ENCODE data around the gene ACTN2.

ACTN2 gene

DNA sequence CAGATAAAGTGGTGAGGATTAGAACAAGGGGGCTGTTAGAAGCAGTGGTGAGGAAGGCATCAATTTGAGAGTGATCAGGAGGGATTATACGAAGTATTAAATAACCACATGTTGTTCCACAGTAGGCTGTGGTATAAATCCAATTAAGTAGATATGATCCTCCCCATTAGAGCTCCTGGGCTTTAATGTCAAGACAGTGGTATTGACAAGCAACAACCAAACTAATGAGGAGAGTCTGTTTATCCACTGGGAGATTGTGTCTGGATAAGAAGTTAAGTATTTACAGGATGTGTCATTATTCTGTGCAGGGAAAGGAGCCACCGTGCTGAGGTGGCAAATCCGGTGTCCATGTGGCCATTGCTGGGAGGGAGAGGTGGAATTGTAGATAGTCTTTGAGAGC is 5.8 kb downstream of the ACTN2 start:
- no peak for DNase-seq

DNA sequence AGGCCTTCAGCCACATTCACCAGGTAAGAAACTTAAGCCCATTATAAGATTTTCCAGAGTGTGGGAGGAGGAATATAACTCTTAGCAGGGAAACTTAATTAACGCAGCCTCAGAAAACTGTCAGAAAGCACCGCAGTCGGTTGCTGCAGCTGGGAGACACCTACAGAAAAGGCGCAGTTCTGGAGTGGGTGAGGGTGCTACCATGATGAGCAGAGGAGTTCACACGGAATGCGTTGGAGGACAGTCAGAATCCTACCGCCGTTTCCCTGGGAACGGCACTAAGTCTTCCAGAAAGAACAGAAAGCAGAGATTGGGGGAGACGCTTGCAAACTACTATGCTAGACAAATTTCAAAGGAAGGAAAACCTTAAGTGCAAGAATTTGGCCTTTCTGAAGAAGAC is 6.4 kb downstream of the ACTN2 start:
- no peak for DNase-seq

DNA sequence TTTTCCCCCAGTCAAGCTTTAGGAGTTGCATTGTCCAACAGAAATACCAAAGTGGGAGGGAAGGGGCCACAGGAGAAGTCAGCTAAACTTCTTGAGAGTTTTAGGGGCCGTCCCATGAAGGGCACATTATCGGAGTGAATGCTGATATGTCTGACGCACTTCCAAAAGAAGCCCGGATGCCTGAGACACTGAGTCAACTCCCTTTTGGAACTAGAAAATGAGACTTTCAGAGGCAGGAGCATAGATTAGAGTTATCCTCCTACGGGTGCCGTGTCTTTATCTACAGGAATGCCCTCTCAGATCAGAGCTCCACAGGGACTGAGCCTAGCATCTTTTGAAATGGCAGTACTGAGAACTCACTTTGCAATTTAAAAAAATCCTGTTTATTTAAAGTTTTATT is 13.1 kb downstream of the ACTN2 start:
- no peak for DNase-seq

DNA sequence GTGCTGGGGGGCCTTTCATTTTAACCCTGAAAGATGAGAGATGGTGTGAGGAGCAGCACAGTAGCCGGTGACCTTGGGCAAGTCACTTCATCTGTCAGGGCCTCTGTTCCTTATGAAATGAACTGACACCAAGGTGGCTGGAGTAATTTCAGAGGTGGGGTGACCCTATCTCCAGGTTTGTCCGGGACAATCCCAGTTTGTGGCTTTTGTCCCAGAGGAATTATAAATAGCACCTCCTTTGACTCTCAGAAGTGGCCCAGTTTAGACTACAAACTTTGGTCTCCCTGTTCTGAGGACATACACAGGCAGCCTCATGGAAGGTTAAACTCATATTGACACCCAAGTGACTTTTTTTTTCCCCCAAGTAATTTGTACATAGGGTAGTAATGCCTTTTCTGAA is 14.6 kb downstream of the ACTN2 start:
- no peak for DNase-seq

DNA sequence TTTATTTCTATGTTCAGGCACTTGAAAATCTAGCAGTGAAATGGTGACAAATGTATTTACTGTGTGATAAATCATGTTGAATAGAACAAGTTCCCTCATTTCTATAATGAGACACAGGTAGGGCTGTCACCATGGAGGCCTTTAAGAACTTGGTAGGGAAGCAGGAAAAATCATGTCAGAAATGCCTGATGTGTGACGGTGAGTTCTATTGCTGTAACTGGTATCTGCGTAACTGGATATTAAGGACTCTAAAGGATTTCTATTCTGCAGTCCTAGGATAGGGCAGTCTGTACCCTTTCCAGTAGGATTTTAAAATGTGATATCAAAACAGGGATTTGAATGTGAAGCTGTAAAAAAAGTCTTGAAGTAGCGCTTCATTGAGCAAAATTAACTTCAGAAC is 15.5 kb downstream of the ACTN2 start:
- DNase-seq = no peak

DNA sequence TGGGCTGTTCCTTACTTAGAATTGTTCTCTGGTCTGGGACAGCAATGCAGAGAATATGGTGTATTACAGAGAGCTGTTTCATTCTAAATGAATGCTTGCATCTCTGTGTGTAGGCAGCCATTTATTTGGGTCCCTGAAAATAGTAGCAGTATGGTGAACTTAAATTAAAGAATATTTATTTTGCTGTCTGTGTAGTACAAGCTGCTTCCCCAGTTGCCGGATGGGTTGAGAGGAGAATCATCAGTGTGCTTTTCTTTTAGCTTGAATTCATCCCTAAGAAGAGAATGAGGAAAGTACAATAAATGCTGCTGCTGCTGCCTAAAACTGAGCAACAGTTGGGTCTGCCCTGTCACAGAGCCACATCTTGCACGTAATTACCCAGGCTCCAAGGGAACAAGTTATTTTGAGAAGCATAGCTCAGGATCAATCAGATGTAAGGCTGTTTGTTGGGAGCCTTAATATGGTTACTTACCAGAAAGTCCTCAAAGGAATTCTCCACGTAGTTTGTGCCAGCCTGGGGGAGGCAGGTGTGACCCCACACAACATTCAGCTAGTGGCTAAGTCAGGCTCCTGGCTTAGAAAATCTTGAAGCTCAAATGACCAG is 16.6 kb downstream of the ACTN2 start:
- DNase-seq = no peak

DNA sequence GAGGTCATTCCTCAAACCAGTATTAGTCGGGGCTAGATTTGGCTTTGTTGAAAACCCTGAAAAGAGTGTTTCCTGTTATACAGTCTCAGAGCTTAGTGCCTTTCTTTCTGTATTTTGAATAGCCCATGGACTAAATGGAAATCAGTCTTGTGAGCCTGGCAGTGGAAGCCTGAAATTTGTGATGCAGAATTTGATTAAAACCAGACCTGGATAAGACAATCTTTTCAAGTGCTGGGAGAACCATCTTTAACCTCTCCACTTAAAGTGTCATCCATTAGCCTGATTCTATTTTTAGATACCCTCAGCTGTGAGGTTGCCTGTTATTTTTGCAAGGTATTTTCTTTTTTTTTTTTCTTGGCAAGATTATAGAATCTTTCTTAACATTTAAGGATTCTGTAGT is 19.5 kb downstream of the ACTN2 start:
- DNase-seq = no peak

DNA sequence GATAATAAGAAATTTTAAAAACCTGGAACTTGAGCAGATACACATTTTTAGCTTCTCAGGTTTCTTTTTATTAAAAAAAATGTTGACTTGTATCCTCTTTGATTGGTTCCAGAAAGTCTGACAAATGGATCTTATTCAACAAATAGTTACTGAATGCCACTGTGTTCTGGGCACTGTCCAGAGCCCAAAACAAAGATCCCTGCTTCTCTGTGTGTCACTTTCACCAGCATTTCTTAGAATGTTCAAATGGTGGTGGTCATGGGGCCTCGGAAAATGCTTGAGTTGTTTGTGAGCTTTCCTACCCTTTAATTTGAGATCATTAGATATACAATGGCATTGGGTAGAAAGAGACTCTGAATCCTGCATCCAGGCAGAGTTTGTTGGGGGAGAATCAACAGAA is 19.9 kb downstream of the ACTN2 start:
- DNase-seq = no peak

DNA sequence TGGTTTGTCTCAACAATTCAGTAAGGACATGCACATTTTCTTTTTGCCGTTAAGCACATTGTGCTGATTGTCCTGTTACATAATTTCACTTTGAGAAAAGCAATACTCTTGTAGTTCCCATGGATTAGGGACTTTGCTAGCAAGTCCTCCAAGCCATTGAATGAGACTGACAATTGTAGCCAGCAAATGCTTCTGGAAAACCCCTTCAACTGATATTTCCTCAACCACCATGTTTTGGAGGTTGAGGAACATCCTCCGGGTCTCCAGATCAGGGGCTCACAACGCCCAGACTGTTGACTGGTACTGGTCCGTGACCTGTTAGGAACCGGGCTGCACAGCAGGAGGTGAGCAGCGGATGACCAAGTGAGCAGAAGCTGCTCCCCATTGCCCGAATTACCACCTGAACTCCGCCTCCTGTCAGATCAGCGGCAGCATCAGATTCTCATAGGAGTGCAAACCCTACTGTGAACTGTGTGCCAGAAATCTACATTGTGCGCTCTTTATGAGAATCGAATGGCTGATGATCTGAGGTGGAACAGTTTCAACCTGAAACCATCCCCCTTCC is 24.1 kb downstream of the ACTN2 start:
- no peak for DNase-seq

DNA sequence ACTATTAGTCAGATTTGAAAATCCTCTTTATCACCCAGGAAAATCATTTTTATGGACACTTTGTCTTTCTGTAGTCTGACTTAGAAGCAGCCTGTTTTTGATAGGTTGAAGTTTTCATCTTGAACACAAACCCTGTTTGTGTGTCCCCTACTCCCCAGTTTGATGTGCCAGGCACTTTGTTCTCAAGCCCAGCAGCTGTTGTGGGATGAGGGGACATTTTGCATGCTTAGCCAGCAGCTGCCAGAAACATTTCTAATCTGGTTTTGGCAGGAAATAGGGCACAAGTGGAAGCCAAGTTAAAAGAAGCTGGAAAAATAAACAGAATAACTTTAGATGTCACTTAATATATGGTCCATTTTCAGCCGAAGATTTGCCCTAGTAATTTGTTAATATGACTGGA is 29.9 kb downstream of the ACTN2 start:
- no peak for DNase-seq

DNA sequence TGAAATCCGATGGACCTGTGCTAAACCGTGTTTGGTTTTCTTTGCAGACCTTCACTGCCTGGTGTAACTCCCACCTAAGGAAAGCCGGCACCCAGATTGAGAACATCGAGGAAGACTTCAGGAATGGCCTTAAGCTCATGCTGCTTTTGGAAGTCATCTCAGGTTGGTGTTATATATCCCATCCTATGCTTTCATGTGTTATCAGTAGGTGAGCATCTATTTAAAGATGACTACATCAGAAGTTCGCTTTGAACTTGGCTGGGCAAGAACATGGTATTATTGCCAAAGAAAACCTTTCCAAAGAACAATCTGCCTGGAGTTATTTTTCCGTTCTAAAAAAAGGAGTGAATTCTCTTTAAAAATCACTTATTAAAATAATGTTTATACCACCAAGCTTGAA is 31.5 kb downstream of the ACTN2 start:
- DNase-seq = no peak

DNA sequence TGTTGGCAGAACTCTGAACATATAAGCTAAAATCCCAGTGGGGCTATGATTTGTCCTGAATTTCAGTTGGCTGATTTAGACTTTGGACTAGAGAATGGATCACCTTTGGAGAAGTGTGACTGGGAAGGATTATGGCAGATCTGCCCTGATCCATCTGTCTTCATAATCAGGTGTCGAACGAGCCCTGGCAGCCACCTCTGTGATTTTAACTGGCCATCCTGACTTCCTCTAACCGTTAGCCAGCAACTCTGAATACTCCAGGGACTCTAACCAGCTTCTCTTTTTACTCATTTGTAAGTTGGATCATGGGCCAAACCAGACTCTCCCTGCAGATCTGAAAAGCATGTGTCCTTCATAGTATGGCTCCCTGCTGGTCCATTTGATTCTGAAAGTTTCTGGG is 32.0 kb downstream of the ACTN2 start:
- no peak for DNase-seq

DNA sequence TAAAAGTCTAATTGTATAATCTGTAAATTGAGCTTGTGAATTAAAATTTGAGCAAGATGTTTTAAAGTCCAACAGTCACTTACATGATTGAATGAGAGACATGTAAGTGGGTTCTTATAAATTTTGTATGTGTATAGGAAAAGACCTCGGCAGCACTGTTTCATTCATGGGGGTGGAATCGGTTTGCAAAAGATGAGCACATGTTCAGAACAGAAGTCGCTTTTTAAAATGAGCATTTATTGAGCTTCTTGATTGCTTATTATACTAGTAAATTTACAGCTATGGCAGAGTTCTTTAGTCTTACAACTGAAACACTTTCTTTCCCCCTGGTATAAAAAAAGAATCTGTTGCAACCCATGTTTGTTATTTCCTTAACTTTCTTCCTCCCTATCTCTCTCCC is 33.9 kb downstream of the ACTN2 start:
- no peak for DNase-seq

DNA sequence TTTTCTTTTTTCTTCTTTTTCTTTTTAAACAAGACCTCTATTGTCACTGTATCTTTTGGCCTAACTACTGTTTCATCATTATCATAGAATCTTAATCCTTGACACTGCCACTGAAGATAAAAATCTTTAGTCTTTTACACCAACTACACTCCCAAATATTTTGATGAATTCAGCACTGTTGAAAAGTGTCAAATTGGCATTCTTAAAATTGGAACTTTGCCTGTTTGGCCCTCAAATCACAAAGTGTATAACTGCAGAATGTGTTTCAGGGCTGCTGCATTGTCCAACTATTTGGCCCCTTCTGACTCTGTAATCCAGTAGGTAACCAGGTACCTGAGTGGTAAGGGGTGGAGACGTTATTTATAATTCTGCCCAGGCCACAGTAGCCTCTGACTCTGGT is 34.3 kb downstream of the ACTN2 start:
- no peak for DNase-seq

DNA sequence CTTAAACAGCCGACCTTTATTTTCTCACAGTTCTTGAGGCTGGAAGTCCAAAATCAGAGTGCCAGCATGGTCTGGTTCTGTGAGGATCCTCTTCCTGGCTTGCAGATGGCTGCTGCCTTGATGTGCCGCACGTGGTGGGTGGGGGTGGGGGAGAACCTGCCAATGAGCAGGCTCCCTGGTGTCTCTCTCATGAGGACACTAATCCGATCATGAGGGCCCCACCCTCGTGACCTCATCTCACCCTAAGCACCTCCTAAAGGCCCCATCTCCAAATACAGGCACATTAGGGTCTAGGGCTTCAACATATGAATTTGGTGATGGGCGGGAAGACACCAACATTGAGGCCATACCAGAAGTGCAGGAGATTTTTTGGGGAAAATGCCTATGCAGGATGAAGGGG is 37.8 kb downstream of the ACTN2 start:
- DNase-seq = no peak

DNA sequence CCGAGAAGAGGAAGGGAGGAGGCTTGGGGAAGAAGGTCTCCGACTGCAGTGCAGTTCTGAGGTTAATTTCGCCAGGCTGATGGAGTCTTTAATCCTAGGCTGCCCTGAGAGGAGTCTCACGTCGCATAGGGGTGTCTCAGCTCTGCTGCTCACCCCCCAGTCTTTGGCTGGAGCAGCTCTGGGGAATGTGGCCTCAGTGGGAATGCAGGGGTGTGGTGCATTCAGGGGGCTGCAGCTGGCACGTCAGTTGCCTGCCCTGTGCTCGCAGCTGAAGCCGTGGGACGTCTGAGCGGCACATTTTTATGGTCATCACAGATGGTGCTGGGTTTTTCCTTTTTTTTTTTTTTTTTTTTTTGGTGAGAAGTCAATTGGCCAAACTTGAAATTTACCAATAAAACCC is 38.2 kb downstream of the ACTN2 start:
- no peak for DNase-seq

DNA sequence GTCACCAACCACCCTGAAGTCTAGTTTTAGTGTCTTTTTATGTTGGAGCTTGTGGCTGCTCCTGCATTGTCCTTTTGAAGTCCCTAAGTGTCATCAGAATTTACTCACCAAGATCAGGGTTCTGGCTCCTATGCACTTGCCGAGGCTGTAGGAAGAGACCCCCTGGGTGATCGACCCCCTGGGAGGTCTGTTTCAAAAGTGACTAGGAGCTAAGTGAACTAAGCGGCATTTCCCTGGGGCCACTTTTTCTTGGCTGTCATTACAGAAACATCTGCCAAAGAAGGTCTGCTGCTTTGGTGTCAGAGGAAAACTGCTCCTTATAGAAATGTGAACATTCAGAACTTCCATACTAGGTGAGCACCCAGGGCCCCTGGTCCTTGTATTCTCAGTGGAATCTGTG is 39.4 kb downstream of the ACTN2 start:
- no peak for DNase-seq

DNA sequence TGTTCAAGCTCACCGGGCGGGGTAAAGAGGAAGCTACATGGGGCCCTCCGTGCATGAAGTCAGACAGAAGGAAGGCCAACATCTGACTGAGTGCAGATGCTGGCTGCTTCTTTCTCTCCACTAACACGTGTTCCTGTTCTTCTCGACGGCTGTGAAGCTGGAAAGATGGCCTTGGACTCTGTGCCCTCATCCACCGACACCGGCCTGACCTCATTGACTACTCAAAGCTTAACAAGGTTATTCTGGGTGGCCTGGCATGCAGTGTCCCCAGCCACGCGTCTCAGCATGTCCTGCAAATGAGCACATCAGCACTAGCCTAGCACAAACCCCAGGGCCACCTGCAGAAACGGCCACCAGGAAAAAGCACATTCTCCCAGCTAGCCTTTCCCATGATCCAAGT is 41.2 kb downstream of the ACTN2 start:
- DNase-seq = no peak

DNA sequence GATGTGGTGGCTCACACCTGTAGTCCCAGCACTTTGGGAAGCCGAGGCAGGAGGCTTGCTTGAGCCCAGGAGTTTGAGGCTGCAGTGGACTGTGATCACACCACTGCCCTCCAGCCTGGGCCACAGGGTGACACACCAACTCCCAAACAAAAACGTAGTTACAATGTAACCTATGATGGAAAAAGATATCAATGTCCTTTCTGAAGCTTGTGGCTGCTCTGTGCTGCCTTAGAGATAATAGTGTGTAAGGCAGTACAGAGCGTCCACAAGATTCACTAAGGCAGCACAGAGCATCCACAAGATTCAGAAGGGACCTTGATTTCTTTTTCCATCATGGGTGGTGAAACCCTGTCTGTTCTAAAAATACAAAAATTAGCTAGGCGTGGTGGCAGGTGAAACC is 42.5 kb downstream of the ACTN2 start:
- DNase-seq = no peak

DNA sequence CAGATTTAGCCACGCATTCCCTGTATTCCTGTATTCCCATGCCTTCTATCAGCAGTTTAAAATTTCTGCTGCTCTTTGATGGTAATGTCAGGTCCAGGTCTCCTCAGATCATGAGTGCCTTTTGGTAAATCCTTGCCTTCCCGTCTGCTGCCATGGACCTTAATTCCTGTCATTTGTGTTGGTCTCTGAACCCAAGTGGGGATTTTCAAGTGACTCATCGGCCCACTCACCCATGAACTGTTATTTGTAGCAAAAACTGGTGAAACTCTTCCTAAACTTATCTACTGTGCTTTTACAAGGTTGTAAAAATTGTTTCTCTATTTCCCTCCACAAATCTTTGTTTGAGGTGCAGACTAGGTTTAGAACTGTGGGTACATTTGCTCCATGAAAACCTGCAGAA is 47.4 kb downstream of the ACTN2 start:
- DNase-seq = no peak

DNA sequence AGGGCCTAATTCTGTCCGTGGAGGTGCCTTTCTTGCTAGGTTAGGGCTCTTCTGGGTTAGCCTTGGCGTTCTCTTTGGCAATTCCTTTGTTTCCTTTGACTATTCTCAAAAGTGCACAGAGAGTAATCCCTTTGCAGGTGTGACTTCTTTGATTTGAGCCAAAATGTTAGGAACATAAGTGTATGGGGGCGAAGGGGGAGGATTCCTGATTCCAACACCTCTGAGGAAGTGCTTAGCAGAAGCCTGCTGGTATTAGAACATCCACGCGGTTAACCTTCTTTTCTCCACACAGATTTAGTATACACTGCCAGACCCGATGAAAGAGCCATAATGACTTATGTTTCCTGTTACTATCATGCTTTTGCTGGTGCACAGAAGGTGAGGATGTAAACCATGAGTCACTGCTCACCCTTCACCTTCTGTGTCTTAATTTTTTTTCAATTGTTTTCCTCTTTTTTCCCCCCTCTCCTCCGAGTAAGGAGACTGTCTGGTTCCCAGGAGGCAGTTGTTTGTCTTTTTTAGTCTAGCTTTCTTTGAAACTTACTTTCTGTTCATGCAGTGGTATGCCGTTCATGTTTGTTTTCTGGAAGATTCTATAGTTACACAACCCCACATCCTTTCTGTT is 48.0 kb downstream of the ACTN2 start:
- no peak for DNase-seq

DNA sequence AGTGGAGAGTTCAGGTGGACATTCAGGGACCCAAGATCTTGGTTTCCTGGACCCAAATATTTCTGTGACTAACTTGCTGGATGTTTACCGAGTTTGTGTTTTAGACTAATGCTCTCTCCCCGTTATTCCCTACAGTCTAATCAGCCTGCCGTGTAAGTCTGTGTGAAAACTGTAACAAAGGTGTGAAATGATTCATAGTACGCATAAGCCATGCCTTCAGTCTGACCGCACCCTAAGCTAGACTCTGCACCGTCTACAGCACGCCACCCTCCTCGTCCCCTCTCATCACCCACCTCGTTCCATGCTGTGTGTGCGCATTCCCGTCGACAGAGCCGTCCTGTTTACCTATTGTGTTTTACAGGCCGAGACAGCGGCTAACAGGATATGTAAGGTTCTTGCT is 50.5 kb downstream of the ACTN2 start:
- no peak for DNase-seq

DNA sequence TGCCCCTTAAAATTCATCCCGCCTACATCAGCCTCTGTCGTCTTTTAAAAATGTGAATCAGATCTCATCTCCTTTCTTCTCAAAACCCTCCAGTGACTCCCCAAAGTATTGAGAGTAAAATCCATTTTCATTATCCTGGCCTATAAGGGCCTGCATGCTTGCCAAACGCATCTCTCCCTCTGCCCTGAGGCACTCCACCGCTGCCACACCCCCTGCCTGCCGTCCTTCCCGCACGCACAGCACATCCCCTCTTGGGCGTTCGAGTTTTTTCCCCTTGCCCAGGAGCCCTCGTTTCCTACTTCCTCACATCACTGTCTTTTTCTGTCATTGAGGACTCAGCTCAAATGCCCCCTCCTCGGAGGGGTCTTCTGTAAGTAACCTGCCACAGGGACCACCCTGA is 55.5 kb downstream of the ACTN2 start:
- DNase-seq = no peak

DNA sequence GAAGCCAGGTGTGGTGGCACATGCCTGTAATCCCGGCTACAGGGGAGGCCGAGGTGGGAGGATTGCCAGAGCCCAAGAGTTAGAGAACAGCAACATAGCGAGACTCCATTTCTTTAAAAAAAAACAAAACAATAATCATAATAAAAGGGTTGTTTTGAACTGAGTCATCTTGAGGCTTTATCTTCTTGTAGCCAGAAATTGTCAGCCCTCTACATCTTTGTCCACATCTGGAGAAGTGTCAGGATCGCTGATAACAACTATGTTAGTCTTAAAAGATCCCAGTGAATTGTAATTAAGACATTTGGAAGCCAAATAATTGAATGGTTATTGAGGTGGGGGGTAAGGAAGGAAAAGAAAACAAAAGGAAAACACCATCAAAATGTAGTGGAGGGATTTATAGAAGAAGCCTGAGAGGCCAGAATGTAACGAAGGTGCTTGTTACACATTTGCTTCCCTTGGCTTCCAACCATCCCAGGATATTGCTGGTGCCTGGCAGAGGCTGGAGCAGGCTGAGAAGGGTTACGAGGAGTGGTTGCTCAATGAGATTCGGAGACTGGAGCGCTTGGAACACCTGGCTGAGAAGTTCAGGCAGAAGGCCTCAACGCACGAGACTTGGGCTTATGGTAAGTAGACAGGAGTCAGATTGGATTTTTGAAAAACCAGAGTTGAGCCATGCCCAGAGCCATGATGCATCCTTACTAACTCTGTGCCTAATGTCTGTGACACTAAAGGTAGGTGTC is 56.3 kb downstream of the ACTN2 start:
- no peak for DNase-seq

DNA sequence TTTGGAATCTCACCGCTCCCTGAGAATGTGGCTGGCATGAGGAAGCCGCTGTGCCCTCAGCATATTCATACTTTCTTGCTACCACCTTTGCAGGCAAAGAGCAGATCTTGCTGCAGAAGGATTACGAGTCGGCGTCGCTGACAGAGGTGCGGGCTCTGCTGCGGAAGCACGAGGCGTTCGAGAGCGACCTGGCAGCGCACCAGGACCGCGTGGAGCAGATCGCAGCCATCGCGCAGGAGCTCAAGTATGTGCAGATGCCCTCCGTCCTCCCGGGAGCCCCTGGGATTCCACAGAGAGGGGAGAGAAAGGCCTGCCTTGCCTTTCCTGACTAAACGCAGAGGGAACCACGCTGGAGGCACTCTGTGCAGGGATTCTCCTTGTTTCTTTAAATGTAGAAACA is 58.2 kb downstream of the ACTN2 start:
- no peak for DNase-seq

All from GF-D8 (cell line).